ENCODE measurements around the gene USP25. TPM values are rescaled to one million over a fixed set of nuclear protein-coding genes. Genes with fewer than 3 reads are reported as not detected.

The USP25 gene
- total RNA-seq, 1 experiment from 2014 or later: 35.1 TPM

GRCh38 chr21:15788847-15789523, 59.2 kb downstream of the USP25 start:
- Histone ChIP-seq H3K4ac (ENCODE audit: low read depth, low read length) (no peak overlapping the region), H4K91ac (ENCODE audit: insufficient read length, low read depth, low read length) (no peak overlapping the region), H3K4me2 (ENCODE audit: insufficient read depth, insufficient read length, low read length) (no peak overlapping the region), H3K9me3 (ENCODE audit: control insufficient read depth, low read depth, low read length) (no peaks in the 10 kb centered on the region), H3K23ac (ENCODE audit: insufficient read length, low read depth, low read length) (no peak overlapping the region), H3K4me1 (ENCODE audit: insufficient read depth, low read length) (no peaks in the 10 kb centered on the region), H2BK5ac (ENCODE audit: insufficient read length, low read length) (no peak overlapping the region), H3K56ac (ENCODE audit: insufficient read length, low read depth, low read length) (no peak overlapping the region), H2BK12ac (ENCODE audit: insufficient read length, low read depth, low read length) (no peak overlapping the region), H3K14ac (ENCODE audit: insufficient read depth, low read length) (no peak overlapping the region), H3K9ac (ENCODE audit: extremely low read depth, insufficient read length, low read length) (no peak overlapping the region), H4K5ac (ENCODE audit: insufficient read length, low read depth, low read length) (no peak overlapping the region), H2BK15ac (ENCODE audit: low read depth, low read length) (no peak overlapping the region), H2AFZ (ENCODE audit: low read length) (no peak overlapping the region), H3K27ac (ENCODE audit: insufficient read length, low read depth, low read length) (no peak overlapping the region), H3K23me2 (ENCODE audit: insufficient read length, low read depth, low read length, poor library complexity, severe bottlenecking) (no peaks in the 10 kb centered on the region), H3K27me3 (ENCODE audit: insufficient read depth, low read length) (no peaks in the 10 kb centered on the region), H2AK5ac (ENCODE audit: insufficient read length, low read length) (no peak overlapping the region), H3T11ph (ENCODE audit: low read length) (no peak overlapping the region), H2BK20ac (ENCODE audit: low read depth, low read length, poor library complexity, severe bottlenecking) (no peak overlapping the region), H2BK120ac (ENCODE audit: low read depth, low read length, poor library complexity, severe bottlenecking) (no peak overlapping the region), H3K18ac (ENCODE audit: insufficient read length, low read depth, low read length) (no peak overlapping the region), H4K8ac (replicated peaks; ENCODE audit: insufficient read length, low read depth, low read length) (no peak overlapping the region), H3K79me1 (ENCODE audit: insufficient read depth, low read depth, low read length, poor library complexity, severe bottlenecking) (no peaks in the 10 kb centered on the region), H3K79me2 (ENCODE audit: insufficient read depth, low read length) (peaks cover 2% of the 10 kb centered on the region; the same call in 1 of the 2 replicates), H4K20me1 (ENCODE audit: control insufficient read depth, insufficient read depth, insufficient read length) (no peaks in the 10 kb centered on the region)
- Mint-ChIP-seq H3K27me3 (ENCODE audit: low read depth) (no peaks in the 10 kb centered on the region), H3K4me3 (no peak overlapping the region), H3K27ac (peak overlapping the region in 2 of 3 experiments; percentile 4 to 18; a peak in 1 of 7 replicates), H3K4me1 (peaks cover 8 to 11% of the 10 kb centered on the region in 2 experiments; a peak in 3 of 4 replicates), H3K9me3 (no peaks in the 10 kb centered on the region), H3K36me3 (ENCODE audit: insufficient read depth in 1 of 3, low read depth in 3 of 3) (peaks cover 0 to 2% (median 0%) of the 10 kb centered on the region in 3 experiments; a peak in 2 of 7 replicates)
- no CpG with 5 or more reads among the region's 4 CpGs for WGBS (ENCODE audit: extremely low coverage, insufficient read length, low lambda C conversion rate)
- no peak for DNase-seq
- TF ChIP-seq CTCF (conservative IDR thresholded peaks at IDR 0.05): no peak
